ENCODE measurements around the gene VDR.

VDR gene

GRCh38 chr12:47839214-47839876, 65.4 kb downstream of the VDR start:
- TF ChIP-seq SIN3A (IDR thresholded peaks at IDR 0.05; ENCODE audit: borderline replicate concordance, insufficient read depth, low read length), result no peak
- TF ChIP-seq REST (IDR thresholded peaks at IDR 0.05; ENCODE audit: insufficient read depth in 1 of 2, low read depth in 2 of 2, low read length in 2 of 2), result no peak
- no peak for TF ChIP-seq FOXP2 (optimal IDR thresholded peaks at IDR 0.05; ENCODE audit: borderline replicate concordance, extremely low read depth, extremely low read length, insufficient read depth)
- TF ChIP-seq TAF1 (IDR thresholded peaks at IDR 0.05; ENCODE audit: borderline replicate concordance, insufficient read depth, low read length), result no peak
- TF ChIP-seq POLR2AphosphoS5 (IDR thresholded peaks at IDR 0.05; ENCODE audit: low read depth, low read length), result no peak

GRCh38 chr12:47838286-47838931, 66.4 kb downstream of the VDR start:
- TF ChIP-seq FOXP2 (optimal IDR thresholded peaks at IDR 0.05; ENCODE audit: borderline replicate concordance, extremely low read depth, extremely low read length, insufficient read depth) (no peak), SIN3A (IDR thresholded peaks at IDR 0.05; ENCODE audit: borderline replicate concordance, insufficient read depth, low read length) (no peak), TAF1 (IDR thresholded peaks at IDR 0.05; ENCODE audit: borderline replicate concordance, insufficient read depth, low read length) (no peak), REST (IDR thresholded peaks at IDR 0.05; ENCODE audit: insufficient read depth in 1 of 2, low read depth in 2 of 2, low read length in 2 of 2) (no peak), POLR2AphosphoS5 (IDR thresholded peaks at IDR 0.05; ENCODE audit: low read depth, low read length) (no peak)

GRCh38 chr12:47837190-47838171, 67.3 kb downstream of the VDR start:
- no peak for TF ChIP-seq REST (IDR thresholded peaks at IDR 0.05; ENCODE audit: insufficient read depth in 1 of 2, low read depth in 2 of 2, low read length in 2 of 2)
- TF ChIP-seq FOXP2 (optimal IDR thresholded peaks at IDR 0.05; ENCODE audit: borderline replicate concordance, extremely low read depth, extremely low read length, insufficient read depth), result no peak
- TF ChIP-seq POLR2AphosphoS5 (IDR thresholded peaks at IDR 0.05; ENCODE audit: low read depth, low read length), result no peak
- TF ChIP-seq TAF1 (IDR thresholded peaks at IDR 0.05; ENCODE audit: borderline replicate concordance, insufficient read depth, low read length), result no peak
- no peak for TF ChIP-seq SIN3A (IDR thresholded peaks at IDR 0.05; ENCODE audit: borderline replicate concordance, insufficient read depth, low read length)

GRCh38 chr12:47835831-47836155, 69.0 kb downstream of the VDR start:
- no peak for TF ChIP-seq TAF1 (IDR thresholded peaks at IDR 0.05; ENCODE audit: borderline replicate concordance, insufficient read depth, low read length)
- no peak for TF ChIP-seq FOXP2 (optimal IDR thresholded peaks at IDR 0.05; ENCODE audit: borderline replicate concordance, extremely low read depth, extremely low read length, insufficient read depth)
- no peak for TF ChIP-seq POLR2AphosphoS5 (IDR thresholded peaks at IDR 0.05; ENCODE audit: low read depth, low read length)
- no peak for TF ChIP-seq SIN3A (IDR thresholded peaks at IDR 0.05; ENCODE audit: borderline replicate concordance, insufficient read depth, low read length)
- no peak for TF ChIP-seq REST (IDR thresholded peaks at IDR 0.05; ENCODE audit: insufficient read depth in 1 of 2, low read depth in 2 of 2, low read length in 2 of 2)
